Measurements from ENCODE around the gene RNPC3. TPM values are rescaled to one million over a fixed set of nuclear protein-coding genes. Genes with fewer than 3 reads are reported as not detected.

RNPC3 gene
- total RNA-seq, 1 donor from 2014 or later = 16.9 TPM

GRCh38 chr1:103496014-103496635 is 29.4 kb upstream of the RNPC3 start:
- Mint-ChIP-seq H3K27me3 (ENCODE audit: unreplicated experiment) (no peaks in the 10 kb centered on the region), H3K27ac (ENCODE audit: unreplicated experiment) (no peak overlapping the region), H3K9me3 (ENCODE audit: unreplicated experiment) (no peaks in the 10 kb centered on the region), H3K36me3 (ENCODE audit: low read depth, unreplicated experiment) (no peaks in the 10 kb centered on the region), H3K4me3 (ENCODE audit: unreplicated experiment) (no peak overlapping the region), H3K4me1 (ENCODE audit: unreplicated experiment) (no peaks in the 10 kb centered on the region)
- no peak for TF ChIP-seq CTCF (IDR thresholded peaks at IDR 0.05; ENCODE audit: unreplicated experiment)
- DNase-seq (ENCODE audit: low spot score) = no peak

DNA sequence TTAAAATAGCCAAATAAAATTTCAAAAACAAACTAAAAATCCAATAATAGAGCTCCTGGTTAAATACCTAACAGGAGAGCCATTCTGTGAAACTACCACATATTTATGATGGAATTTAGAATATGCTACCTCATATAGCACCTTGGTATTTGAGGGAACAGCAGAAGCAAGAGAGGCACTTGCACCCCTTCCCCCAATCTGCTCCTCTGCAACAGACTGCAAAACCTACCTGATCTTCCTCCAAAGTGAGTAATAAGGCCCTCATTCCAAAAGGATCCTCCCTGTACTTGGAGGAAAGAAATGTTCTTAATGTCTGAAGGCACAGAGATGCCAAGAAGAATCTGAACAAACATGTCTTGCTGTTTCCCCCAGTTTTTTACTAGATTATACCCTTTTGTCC is 28.1 kb upstream of the RNPC3 start:
- Mint-ChIP-seq H3K27ac (ENCODE audit: unreplicated experiment) (no peak overlapping the region), H3K4me3 (ENCODE audit: unreplicated experiment) (no peak overlapping the region), H3K9me3 (ENCODE audit: unreplicated experiment) (no peaks in the 10 kb centered on the region), H3K4me1 (ENCODE audit: unreplicated experiment) (no peaks in the 10 kb centered on the region), H3K27me3 (ENCODE audit: unreplicated experiment) (no peaks in the 10 kb centered on the region), H3K36me3 (ENCODE audit: low read depth, unreplicated experiment) (no peaks in the 10 kb centered on the region)
- no peak for TF ChIP-seq CTCF (IDR thresholded peaks at IDR 0.05; ENCODE audit: unreplicated experiment)
- no peak for DNase-seq (ENCODE audit: low spot score)

DNA sequence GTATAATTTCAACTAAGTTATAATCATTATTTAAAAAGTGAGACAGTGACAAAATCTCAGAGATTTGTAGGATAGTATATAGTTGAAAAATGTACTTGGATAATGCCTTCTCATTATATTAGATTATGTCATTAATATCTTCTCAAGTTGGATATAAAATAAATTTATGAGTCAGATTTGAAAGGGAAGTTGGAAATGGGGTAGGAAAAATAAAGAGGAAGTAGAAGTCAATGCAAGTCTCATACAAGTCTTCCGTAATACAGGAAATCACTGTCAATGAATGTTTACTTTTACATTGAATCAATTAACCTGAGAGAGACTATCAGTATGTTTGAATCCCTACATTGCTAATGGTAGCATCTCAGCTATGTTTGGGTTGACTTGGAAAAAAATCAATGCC is 16.2 kb upstream of the RNPC3 start:
- no peak for TF ChIP-seq CTCF (IDR thresholded peaks at IDR 0.05; ENCODE audit: unreplicated experiment)
- no peaks in the 10 kb centered on the region for H3K27me3 Mint-ChIP-seq (ENCODE audit: unreplicated experiment)
- H3K36me3 Mint-ChIP-seq (ENCODE audit: low read depth, unreplicated experiment) = no peaks in the 10 kb centered on the region
- no peak for DNase-seq (ENCODE audit: low spot score)
- no peak overlapping the region for H3K27ac Mint-ChIP-seq (ENCODE audit: unreplicated experiment)
- H3K4me1 Mint-ChIP-seq (ENCODE audit: unreplicated experiment) = no peaks in the 10 kb centered on the region
- no peaks in the 10 kb centered on the region for H3K9me3 Mint-ChIP-seq (ENCODE audit: unreplicated experiment)
- H3K4me3 Mint-ChIP-seq (ENCODE audit: unreplicated experiment) = no peak overlapping the region

GRCh38 chr1:103513711-103514110 is 11.8 kb upstream of the RNPC3 start:
- Mint-ChIP-seq H3K27me3 (ENCODE audit: unreplicated experiment) (no peaks in the 10 kb centered on the region), H3K27ac (ENCODE audit: unreplicated experiment) (no peak overlapping the region), H3K4me3 (ENCODE audit: unreplicated experiment) (no peak overlapping the region), H3K4me1 (ENCODE audit: unreplicated experiment) (no peaks in the 10 kb centered on the region), H3K9me3 (ENCODE audit: unreplicated experiment) (no peaks in the 10 kb centered on the region), H3K36me3 (ENCODE audit: low read depth, unreplicated experiment) (no peaks in the 10 kb centered on the region)
- DNase-seq (ENCODE audit: low spot score) = no peak
- no peak for TF ChIP-seq CTCF (IDR thresholded peaks at IDR 0.05; ENCODE audit: unreplicated experiment)

GRCh38 chr1:103514920-103515503 is 10.5 kb upstream of the RNPC3 start:
- no peak overlapping the region for H3K4me3 Mint-ChIP-seq (ENCODE audit: unreplicated experiment)
- DNase-seq (ENCODE audit: low spot score) = peak; percentile 8
- no peak overlapping the region for H3K27ac Mint-ChIP-seq (ENCODE audit: unreplicated experiment)
- H3K27me3 Mint-ChIP-seq (ENCODE audit: unreplicated experiment) = no peaks in the 10 kb centered on the region
- H3K4me1 Mint-ChIP-seq (ENCODE audit: unreplicated experiment) = no peaks in the 10 kb centered on the region
- TF ChIP-seq CTCF (IDR thresholded peaks at IDR 0.05; ENCODE audit: unreplicated experiment) = peak; percentile 79
- H3K9me3 Mint-ChIP-seq (ENCODE audit: unreplicated experiment) = no peaks in the 10 kb centered on the region
- no peaks in the 10 kb centered on the region for H3K36me3 Mint-ChIP-seq (ENCODE audit: low read depth, unreplicated experiment)

Data from endothelial cell (in vitro differentiated cells).